HG02678 (cell line): ENCODE measurements around the gene ANKK1.

Source experiments
- ATAC-seq: cut with Tn5 transposase; IDR thresholded peaks from one replicate; pipeline ENCODE4 v1.9.1; 2021; ENCODE audit warnings: mild to moderate bottlenecking, moderate library complexity; ENCODE audit not compliant: unreplicated experiment

Gene ANKK1

GRCh38 chr11:113377681-113378412 is 9.7 kb upstream of the ANKK1 start:
- ATAC-seq: no peak

DNA sequence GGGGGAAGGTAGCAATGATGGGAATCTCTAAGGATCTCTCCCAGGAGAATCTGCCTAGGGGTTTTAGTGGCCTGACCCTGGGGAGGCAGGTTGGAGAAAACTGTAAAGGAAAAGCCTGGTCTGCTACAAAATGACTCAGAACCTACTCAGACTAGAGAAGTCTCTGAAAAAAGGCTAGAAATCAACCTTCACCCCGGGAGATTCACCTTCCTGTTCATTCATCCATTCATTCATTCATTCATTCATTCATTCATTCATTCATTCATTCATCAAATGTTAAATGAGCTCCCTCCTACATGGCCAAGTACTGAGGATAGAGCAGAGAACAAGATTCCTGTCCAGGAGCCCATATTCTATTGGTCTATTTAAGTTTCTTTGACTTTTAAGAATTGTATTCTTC is 8.9 kb upstream of the ANKK1 start:
- ATAC-seq: no peak

DNA sequence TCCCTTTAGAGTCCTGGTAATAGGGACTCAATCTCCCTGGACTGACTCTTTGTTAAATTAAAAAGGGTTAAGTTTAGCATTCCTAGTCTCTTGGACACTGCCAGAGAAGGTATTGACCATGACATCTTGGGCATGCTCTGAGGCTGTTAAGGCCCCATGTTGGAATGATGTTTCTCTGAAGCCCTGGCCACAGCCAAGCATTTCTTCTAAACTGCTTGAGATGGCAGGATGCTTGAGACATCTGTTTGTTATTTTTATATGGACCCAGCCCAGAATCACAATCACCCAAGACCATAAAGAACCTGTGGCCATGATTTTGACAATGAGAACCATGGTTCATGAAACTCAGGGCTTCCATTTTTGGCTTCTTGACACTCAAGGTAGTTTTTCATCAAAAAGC is 5.5 kb upstream of the ANKK1 start:
- no peak for ATAC-seq

DNA sequence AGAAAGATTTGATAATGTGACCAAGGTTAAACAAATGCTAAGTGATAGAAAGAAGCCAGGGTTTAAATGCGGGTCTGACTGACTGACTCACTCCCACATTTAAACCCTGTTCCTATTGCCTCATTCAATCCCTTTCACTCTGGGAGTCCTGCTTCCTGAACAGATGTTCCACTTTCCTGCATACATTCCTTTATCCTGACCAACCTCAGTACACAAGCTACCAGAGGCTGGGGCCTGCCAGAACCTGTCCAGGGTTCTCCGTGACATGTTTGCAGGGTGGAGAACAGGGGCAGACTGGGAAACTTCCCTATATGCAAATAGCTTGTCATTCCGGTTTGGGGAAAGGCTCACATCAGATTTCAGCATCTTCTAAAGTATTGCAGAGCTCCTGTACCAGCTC is 3.0 kb upstream of the ANKK1 start:
- no peak for ATAC-seq

DNA sequence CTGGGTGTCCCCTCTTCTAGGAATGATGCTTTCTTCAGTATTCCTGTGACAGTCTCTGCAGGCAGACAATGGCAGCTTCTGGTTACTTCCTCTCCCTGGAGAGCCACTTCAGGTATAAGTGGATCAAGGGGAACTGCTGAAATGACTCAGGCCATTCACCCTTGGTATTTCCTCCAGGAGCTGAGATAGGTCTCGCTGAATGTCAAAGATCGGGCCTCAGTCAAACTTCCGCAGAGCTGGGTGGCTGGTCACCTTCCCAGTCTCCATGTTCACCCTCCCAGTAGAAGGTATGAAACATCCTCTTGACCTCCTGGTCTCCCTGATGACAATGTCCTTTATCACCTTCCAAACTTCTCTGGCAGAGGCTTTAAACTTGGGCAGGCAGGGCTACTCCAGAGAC is 1.8 kb upstream of the ANKK1 start:
- ATAC-seq: no peak

- ATAC-seq: no peak
Measured at GRCh38 chr11:113386866-113387265, 713 bp upstream of the ANKK1 start.

DNA sequence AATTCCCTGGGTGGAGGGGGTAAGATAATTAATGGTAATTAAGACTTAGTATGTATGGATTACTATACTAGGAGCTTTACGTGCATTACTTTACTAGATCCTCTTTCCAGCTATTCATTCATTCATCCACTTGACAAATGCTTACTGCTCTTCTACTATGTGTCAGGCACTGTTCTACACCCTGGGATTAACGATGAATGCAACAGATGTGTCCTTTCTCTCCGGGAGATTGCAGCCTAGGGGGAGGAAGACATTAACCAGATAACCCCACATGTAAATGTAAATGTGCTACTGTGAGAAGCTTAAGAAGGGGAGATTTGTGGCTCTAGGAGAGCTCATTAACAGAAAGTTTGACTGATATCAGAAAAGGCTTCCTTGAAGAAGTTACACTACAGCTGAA is 1.7 kb downstream of the ANKK1 start:
- ATAC-seq: no peak

DNA sequence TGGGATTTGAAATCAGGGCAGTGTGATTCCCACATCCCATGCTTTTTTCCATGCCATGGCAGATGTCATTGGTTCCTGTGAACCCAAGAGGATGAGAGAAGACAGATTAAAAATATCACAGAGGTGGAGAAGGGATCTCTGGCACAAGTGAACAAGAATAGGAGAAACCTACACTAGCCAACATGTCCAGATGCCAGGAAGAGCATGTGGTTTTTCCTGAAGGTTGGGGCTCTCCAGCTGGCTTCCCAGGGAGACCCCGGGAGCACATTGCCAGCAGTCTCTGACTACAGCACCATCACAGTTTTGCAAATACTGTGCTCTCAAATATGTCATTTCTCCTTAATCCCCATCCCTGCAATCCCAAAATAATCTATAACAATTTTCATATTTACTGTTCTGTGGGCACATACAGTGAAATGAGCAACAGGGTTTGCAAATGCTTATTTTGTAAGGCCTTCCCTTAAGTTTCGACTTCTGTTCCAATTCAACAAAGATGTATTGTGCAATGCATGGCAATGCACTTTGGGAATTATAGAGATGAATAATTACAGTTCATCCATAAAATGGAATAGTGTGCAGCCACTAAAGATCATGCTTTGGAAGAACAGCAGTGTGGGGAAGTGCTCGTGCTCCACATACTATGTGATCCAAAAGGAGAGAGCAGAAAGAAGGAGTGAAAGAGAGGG is 4.8 kb downstream of the ANKK1 start:
- ATAC-seq: no peak

DNA sequence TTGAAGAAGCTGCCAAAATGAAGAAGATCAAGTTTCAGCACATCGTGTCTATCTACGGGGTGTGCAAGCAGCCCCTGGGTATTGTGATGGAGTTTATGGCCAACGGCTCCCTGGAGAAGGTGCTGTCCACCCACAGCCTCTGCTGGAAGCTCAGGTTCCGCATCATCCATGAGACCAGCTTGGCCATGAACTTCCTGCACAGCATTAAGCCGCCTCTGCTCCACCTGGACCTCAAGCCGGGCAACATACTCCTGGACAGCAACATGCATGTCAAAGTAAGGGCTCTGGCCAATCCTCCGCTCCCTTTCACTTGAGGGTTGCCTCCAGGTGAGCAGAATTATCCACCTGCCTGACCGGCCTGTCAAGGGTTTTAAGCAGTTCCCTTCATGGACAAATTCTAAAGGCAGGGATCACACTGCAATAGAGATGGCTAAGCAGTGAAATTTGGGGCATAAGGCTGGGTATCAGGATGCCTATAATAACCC is 6.0 kb downstream of the ANKK1 start:
- ATAC-seq: no peak

- ATAC-seq: no peak
Measured at GRCh38 chr11:113394919-113395318, 7.3 kb downstream of the ANKK1 start.

DNA sequence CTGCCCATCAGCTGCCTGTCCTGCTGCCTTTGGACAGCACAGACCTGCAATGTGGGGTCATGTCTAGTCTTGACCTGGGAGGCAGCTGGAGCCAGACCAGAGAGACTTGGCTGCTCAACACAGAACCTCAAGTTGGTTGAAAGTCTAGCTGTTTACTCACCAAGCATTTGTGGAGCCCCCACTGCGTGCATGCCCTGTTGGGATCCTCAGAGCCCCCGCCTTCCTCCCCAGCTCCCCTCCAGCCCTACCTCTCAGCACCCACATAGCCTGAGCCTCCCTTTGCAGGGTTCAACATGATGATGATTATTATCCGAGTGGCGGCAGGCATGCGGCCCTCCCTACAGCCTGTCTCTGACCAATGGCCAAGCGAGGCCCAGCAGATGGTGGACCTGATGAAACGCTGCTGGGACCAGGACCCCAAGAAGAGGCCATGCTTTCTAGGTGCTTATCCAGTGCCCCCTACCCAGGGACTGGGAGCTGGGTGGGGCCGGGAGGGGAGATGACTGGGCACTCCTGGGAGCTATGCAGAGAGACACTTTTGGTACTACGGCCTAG is 8.3 kb downstream of the ANKK1 start:
- ATAC-seq: no peak

DNA sequence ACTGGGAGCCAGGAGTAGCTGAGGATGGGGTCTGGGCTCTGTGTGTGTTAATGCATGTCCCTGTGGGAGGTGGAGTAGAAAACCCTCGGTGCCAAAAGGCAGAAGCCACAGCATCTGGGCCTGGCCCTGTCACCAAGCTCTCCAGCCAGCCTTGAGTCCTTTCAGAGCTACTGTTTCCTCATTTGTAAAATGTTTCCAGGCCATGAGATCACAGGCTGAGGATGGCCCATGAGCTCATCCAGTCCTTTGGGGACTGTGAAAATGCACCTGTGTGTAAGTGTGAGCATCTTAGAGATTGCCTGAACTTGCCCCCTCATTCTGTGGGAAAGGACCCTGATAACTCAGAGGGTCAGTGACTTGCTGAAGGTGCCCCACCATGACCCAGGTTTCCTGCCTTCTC is 9.1 kb downstream of the ANKK1 start:
- no peak for ATAC-seq

DNA sequence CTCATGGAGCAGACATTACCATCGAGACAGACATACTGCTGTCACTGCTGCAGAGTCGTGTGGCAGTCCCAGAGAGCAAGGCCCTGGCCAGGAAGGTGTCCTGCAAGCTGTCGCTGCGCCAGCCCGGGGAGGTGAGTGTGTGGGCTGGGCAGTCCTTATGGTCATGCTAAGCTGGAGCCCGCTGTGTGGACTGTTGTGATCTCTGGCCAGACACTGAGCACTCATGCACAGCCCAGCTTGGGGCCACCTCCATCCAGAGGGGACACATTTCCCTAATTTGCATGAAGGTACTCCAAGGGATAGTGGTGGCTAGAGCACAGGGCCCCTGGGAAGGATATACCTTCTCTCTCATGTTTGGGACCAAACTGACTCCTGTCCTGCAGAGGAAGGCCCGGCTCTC is 9.6 kb downstream of the ANKK1 start:
- ATAC-seq: no peak

DNA sequence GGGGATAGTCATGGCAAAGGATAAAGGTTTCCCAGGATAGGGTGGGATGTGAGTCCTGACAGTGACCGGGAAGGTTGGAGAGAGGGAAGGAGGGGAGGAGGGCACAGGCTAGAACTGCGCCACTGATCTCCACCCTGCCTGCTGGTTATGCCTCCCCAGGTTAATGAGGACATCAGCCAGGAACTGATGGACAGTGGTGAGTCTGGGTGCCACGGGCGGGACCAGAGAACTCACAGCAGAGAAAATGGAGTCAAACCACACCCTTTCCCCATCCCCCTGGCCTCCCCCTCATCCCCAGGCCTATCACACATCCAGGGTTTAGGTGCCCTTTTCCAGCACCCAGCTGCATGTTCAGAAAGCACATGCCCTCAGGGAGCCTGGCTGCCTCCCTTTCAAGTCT is 10.2 kb downstream of the ANKK1 start:
- no peak for ATAC-seq

DNA sequence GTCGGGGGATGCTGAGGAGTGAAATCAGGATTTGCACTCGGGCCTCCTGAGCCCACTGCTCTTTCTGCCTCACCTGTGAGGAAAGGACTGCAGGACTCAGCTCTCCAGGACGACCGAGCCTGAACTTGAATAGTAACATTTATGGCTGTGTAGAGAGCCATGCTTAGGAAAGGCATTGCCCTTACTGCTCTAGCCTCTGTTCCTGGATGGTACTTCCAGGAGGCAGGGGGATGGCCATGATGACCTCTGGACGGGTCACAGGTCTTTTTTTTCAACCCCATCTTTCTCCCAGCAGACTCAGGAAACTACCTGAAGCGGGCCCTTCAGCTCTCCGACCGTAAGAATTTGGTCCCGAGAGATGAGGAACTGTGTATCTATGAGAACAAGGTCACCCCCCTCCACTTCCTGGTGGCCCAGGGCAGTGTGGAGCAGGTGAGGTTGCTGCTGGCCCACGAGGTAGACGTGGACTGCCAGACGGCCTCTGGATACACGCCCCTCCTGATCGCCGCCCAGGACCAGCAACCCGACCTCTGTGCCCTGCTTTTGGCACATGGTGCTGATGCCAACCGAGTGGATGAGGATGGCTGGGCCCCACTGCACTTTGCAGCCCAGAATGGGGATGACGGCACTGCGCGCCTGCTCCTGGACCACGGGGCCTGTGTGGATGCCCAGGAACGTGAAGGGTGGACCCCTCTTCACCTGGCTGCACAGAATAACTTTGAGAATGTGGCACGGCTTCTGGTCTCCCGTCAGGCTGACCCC is 11.3 kb downstream of the ANKK1 start:
- no peak for ATAC-seq

- no peak for ATAC-seq
Measured at GRCh38 chr11:113400631-113401230, 13.2 kb downstream of the ANKK1 start.

- no peak for ATAC-seq
Measured at GRCh38 chr11:113401718-113402117, 14.1 kb downstream of the ANKK1 start.

DNA sequence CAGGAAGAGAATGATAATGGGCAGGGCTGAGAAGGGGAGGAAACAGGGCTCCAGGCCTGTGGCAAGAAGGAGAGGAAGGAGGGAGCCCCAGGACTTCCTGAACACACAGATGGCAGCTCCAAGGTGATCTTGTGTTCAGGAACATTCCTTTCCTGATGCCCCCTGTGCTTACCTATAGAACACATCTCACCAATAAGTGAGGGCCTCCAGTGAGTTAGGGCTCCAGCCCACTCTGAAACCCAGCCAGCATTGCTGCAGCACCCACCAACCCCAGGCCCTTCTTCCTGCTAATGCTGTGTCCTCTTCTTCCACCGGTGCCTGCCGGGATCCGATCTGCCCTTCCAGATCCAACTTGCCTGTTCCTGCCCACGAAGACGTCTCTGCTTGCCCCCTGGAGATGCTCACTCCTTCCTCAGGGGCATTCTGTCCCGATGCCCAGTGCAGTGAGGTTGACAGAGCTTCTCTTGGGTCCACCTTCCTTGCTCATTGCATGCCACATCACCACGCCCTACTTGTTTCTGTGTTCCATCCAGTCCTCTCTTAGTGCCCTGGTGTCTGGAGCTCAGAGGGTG is 17.4 kb downstream of the ANKK1 start:
- ATAC-seq: no peak

DNA sequence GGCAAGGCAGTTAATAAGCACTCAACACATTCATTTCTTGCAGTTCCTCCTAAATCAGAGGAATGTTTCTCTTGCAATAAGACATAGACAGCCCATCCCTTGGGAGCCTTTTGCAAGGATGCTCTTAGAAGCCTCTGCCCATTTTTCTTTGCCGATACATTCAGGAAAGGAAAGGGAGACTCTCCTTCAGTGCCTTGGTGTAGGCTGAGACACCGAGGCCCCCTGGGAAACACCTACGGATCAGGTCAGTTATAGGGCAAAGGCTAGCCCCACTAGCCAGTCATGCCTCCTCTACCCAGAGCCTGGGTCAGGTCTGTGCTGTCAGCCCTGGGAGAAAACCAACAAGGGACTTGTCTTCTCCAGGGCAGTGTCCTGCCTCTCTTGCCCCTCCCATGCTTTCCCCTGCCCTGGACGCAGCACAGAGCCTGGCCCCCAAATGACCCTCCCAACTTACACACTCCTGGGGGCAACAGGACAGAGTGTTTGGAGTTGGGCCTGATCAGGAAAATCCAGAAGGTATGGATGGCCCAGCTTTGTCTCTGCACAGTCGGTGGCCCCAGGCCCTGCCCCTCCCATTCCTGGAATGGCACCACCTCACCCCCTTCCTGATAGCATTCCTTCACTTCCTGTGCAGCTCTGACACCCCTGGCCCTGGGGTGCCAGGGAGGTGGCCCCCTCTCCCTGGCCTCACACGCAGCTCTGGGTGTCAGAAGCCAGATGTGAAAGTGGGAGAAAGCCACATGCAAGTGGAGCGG is 18.3 kb downstream of the ANKK1 start:
- ATAC-seq: no peak

DNA sequence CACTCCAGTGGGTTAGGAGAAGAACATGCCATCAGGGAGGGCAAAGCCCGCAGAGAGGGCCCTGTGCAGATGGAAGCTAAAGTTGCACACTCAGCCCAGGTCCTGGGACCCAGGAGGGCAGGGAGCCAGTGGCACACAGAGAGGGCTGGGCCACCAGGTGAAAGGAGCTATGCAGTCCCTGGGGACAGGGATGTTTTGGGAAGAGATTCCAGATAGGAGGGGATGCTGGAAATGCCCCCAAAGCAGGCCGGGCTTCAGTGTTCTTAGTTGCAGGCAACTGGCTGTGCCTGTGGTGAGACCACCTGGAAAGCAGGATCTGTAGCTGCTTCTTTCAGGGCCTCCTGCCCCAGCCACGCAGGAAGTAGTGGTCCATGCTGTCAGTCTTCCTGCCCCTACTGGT is 19.6 kb downstream of the ANKK1 start:
- no peak for ATAC-seq
